Activated T-helper 1 cell treated with anti-CD3 and anti-CD28 coated beads, Interleukin-2, amount 50 U/mL, for 16 hours (primary cell): ENCODE results near the gene AK2.
"Not testable (repeated sequence)": the region's sequence is repeated elsewhere in the genome, so short reads cannot be mapped to it uniquely, and the experiment has no call there.

Source experiments
- DNase-seq, 2 donors: peaks; one replicate each; pipeline ENCODE4 v3.0.0-alpha.2; 2020; ENCODE audit warnings: low read depth in 1 of 2, low spot score in 1 of 2

The AK2 gene

GRCh38 chr1:33036526-33037503 lies at the start of gene AK2:
TSS of gene AK2 (minus strand) at chr1:33036883. CDS start at chr1:33036828, 55 bp downstream.
- DNase-seq: peak; percentile 74 to 83

GRCh38 chr1:33086384-33086850 lies 49.7 kb upstream of the AK2 start:
- no peak for DNase-seq

- no peak for DNase-seq
Observed at GRCh38 chr1:33085332-33085731, 48.6 kb upstream of the AK2 start.

GRCh38 chr1:33082575-33083108 lies 46.0 kb upstream of the AK2 start:
- no peak for DNase-seq

- no peak for DNase-seq
Observed at GRCh38 chr1:33081554-33082305, 45.0 kb upstream of the AK2 start.

- DNase-seq: peak; percentile 94 to 96
Observed at GRCh38 chr1:33080885-33081553, 44.3 kb upstream of the AK2 start, which contains the start of gene AZIN2. TSS of gene AZIN2 (plus strand) at chr1:33081153. CDS start at chr1:33082250, 1,097 bp downstream.

- no peak for DNase-seq
Observed at GRCh38 chr1:33080373-33080772, 43.7 kb upstream of the AK2 start.

GRCh38 chr1:33078030-33078591 lies 41.4 kb upstream of the AK2 start:
- no peak for DNase-seq

GRCh38 chr1:33074193-33074945 lies 37.7 kb upstream of the AK2 start:
- DNase-seq: no peak

GRCh38 chr1:33072707-33073106 lies 36.0 kb upstream of the AK2 start:
- DNase-seq: no peak

GRCh38 chr1:33070628-33071027 lies 33.9 kb upstream of the AK2 start:
- no peak for DNase-seq

GRCh38 chr1:33068108-33068507 lies 31.4 kb upstream of the AK2 start:
- not testable (repeated sequence) for DNase-seq

GRCh38 chr1:33066477-33066876 lies 29.8 kb upstream of the AK2 start:
- DNase-seq: not testable (repeated sequence)

GRCh38 chr1:33065301-33065700 lies 28.6 kb upstream of the AK2 start:
- DNase-seq: no peak

GRCh38 chr1:33064284-33064683 lies 27.6 kb upstream of the AK2 start:
- not testable (repeated sequence) for DNase-seq

- DNase-seq: no peak
Observed at GRCh38 chr1:33061834-33062233, 25.2 kb upstream of the AK2 start.

- DNase-seq: no peak
Observed at GRCh38 chr1:33060579-33061083, 23.9 kb upstream of the AK2 start.

- DNase-seq: no peak
Observed at GRCh38 chr1:33057095-33057494, 20.4 kb upstream of the AK2 start.

GRCh38 chr1:33056426-33056825 lies 19.7 kb upstream of the AK2 start:
- DNase-seq: no peak
